Hematopoietic multipotent progenitor cell treated with erythropoietin and hydrocortisone succinate and interleukin-3 and kit ligand, for 15 days (in vitro differentiated cells): ENCODE results near the gene ZSCAN30.

ENCODE experiments used
- DNase-seq: peaks from one replicate; pipeline ENCODE4 v3.0.0-alpha.2; 2015; ENCODE audit warnings: low spot score

ZSCAN30 gene

GRCh38 chr18:35278969-35279368, 11.1 kb downstream of the ZSCAN30 start:
- DNase-seq: no peak

- DNase-seq: no peak
Measured at GRCh38 chr18:35278085-35278484, 11.9 kb downstream of the ZSCAN30 start.

GRCh38 chr18:35277633-35278032, 12.4 kb downstream of the ZSCAN30 start:
- no peak for DNase-seq

GRCh38 chr18:35276267-35276666, 13.8 kb downstream of the ZSCAN30 start:
- no peak for DNase-seq

- DNase-seq: no peak
Measured at GRCh38 chr18:35271656-35272055, 18.4 kb downstream of the ZSCAN30 start.

- DNase-seq: no peak
Measured at GRCh38 chr18:35268821-35269220, 21.2 kb downstream of the ZSCAN30 start.

- no peak for DNase-seq
Measured at GRCh38 chr18:35267809-35268208, 22.2 kb downstream of the ZSCAN30 start.

- no peak for DNase-seq
Measured at GRCh38 chr18:35267161-35267651, 22.8 kb downstream of the ZSCAN30 start.

- no peak for DNase-seq
Measured at GRCh38 chr18:35264409-35264808, 25.6 kb downstream of the ZSCAN30 start.

GRCh38 chr18:35256947-35257346, 33.1 kb downstream of the ZSCAN30 start:
- no peak for DNase-seq

GRCh38 chr18:35253655-35254287, 36.3 kb downstream of the ZSCAN30 start:
- DNase-seq: no peak

GRCh38 chr18:35252466-35252865, 37.6 kb downstream of the ZSCAN30 start:
- no peak for DNase-seq

GRCh38 chr18:35248429-35248828, 41.6 kb downstream of the ZSCAN30 start:
- no peak for DNase-seq

- no peak for DNase-seq
Measured at GRCh38 chr18:35247412-35248249, 42.4 kb downstream of the ZSCAN30 start.

- no peak for DNase-seq
Measured at GRCh38 chr18:35246831-35247230, 43.2 kb downstream of the ZSCAN30 start.

- DNase-seq: no peak
Measured at GRCh38 chr18:35245719-35246317, 44.2 kb downstream of the ZSCAN30 start.

GRCh38 chr18:35244671-35245070, 45.4 kb downstream of the ZSCAN30 start:
- no peak for DNase-seq

GRCh38 chr18:35242426-35242825, 47.6 kb downstream of the ZSCAN30 start:
- no peak for DNase-seq

- no peak for DNase-seq
Measured at GRCh38 chr18:35241448-35241804, 48.6 kb downstream of the ZSCAN30 start.

- DNase-seq: peak; percentile 93
Measured at GRCh38 chr18:35240664-35241447, 49.2 kb downstream of the ZSCAN30 start, which contains the start of gene ZNF397. TSS of gene ZNF397 (plus strand) at chr18:35241034. CDS start at chr18:35242471, 1,437 bp downstream.

- DNase-seq: no peak
Measured at GRCh38 chr18:35239314-35239713, 50.7 kb downstream of the ZSCAN30 start.
